Measurements from ENCODE around the gene ADARB1. TPM values are rescaled to one million over a fixed set of nuclear protein-coding genes. Genes with fewer than 3 reads are reported as not detected.
A peak's percentile ranks its signal among the peaks of the same experiment; 100 is the strongest.
"Not testable (repeated sequence)": the region's sequence is repeated elsewhere in the genome, so short reads cannot be mapped to it uniquely, and the experiment has no call there.

Gene ADARB1
- total and polyA plus RNA-seq, 2 donors = 11.9 to 14.6 TPM

- Histone ChIP-seq H3K4me3 (ENCODE audit: low read length in 2 of 2) (no peak overlapping the region), H3K4me1 (ENCODE audit: control insufficient read depth in 2 of 2, insufficient read depth in 2 of 2, low read length in 2 of 2) (peaks cover 0 to 6% of the 10 kb centered on the region in 2 donors), H3K36me3 (ENCODE audit: control insufficient read depth in 2 of 2, insufficient read depth in 2 of 2, low read length in 1 of 2) (no peaks in the 10 kb centered on the region), H3K9me3 (ENCODE audit: control insufficient read depth in 2 of 2, insufficient read depth in 1 of 2, low read length in 1 of 2) (no peaks in the 10 kb centered on the region), H3K27me3 (ENCODE audit: control insufficient read depth in 2 of 2, insufficient read depth in 1 of 2, low read length in 1 of 2) (no peaks in the 10 kb centered on the region), H3K27ac (ENCODE audit: low read depth in 1 of 2, low read length in 1 of 2) (no peak overlapping the region)
- no peak for DNase-seq (ENCODE audit: low read depth in 6 of 9, low spot score in 9 of 9)
- 95% methylated on average over 29 of the region's 29 CpGs for WGBS
Observed at GRCh38 chr21:45134279-45135076, 60.1 kb downstream of the ADARB1 start.

GRCh38 chr21:45135122-45135521, 60.7 kb downstream of the ADARB1 start:
- 97% methylated on average over 3 of the region's 3 CpGs for WGBS
- H3K4me1 ChIP-seq (ENCODE audit: control insufficient read depth in 2 of 2, insufficient read depth in 2 of 2, low read length in 2 of 2) = peaks cover 0 to 6% of the 10 kb centered on the region in 2 donors

GRCh38 chr21:45135868-45136267, 61.5 kb downstream of the ADARB1 start:
- WGBS = 97% methylated on average over 9 of the region's 9 CpGs
- no peak for DNase-seq (ENCODE audit: low read depth in 6 of 9, low spot score in 9 of 9)
- H3K4me3 ChIP-seq (ENCODE audit: low read length in 2 of 2) = no peak overlapping the region
- no peaks in the 10 kb centered on the region for H3K36me3 ChIP-seq (ENCODE audit: control insufficient read depth in 2 of 2, insufficient read depth in 2 of 2, low read length in 1 of 2)
- no peaks in the 10 kb centered on the region for H3K27me3 ChIP-seq (ENCODE audit: control insufficient read depth in 2 of 2, insufficient read depth in 1 of 2, low read length in 1 of 2)
- H3K27ac ChIP-seq (ENCODE audit: low read depth in 1 of 2, low read length in 1 of 2) = no peak overlapping the region
- H3K4me1 ChIP-seq (ENCODE audit: control insufficient read depth in 2 of 2, insufficient read depth in 2 of 2, low read length in 2 of 2) = peaks cover 0 to 6% of the 10 kb centered on the region in 2 donors
- H3K9me3 ChIP-seq (ENCODE audit: control insufficient read depth in 2 of 2, insufficient read depth in 1 of 2, low read length in 1 of 2) = no peaks in the 10 kb centered on the region

More at GRCh38 chr21:45135122-45135521, 60.7 kb downstream of the ADARB1 start:
- Histone ChIP-seq H3K4me3 (ENCODE audit: low read length in 2 of 2) (no peak overlapping the region), H3K27ac (ENCODE audit: low read depth in 1 of 2, low read length in 1 of 2) (no peak overlapping the region), H3K36me3 (ENCODE audit: control insufficient read depth in 2 of 2, insufficient read depth in 2 of 2, low read length in 1 of 2) (no peaks in the 10 kb centered on the region), H3K27me3 (ENCODE audit: control insufficient read depth in 2 of 2, insufficient read depth in 1 of 2, low read length in 1 of 2) (no peaks in the 10 kb centered on the region), H3K9me3 (ENCODE audit: control insufficient read depth in 2 of 2, insufficient read depth in 1 of 2, low read length in 1 of 2) (no peaks in the 10 kb centered on the region)
- DNase-seq (ENCODE audit: low read depth in 6 of 9, low spot score in 9 of 9) = no peak

GRCh38 chr21:45136500-45136899, 62.1 kb downstream of the ADARB1 start:
- Histone ChIP-seq H3K27me3 (ENCODE audit: control insufficient read depth in 2 of 2, insufficient read depth in 1 of 2, low read length in 1 of 2) (no peaks in the 10 kb centered on the region), H3K36me3 (ENCODE audit: control insufficient read depth in 2 of 2, insufficient read depth in 2 of 2, low read length in 1 of 2) (no peaks in the 10 kb centered on the region), H3K4me1 (ENCODE audit: control insufficient read depth in 2 of 2, insufficient read depth in 2 of 2, low read length in 2 of 2) (peaks cover 0 to 6% of the 10 kb centered on the region in 2 donors), H3K4me3 (ENCODE audit: low read length in 2 of 2) (no peak overlapping the region), H3K9me3 (ENCODE audit: control insufficient read depth in 2 of 2, insufficient read depth in 1 of 2, low read length in 1 of 2) (no peaks in the 10 kb centered on the region), H3K27ac (ENCODE audit: low read depth in 1 of 2, low read length in 1 of 2) (no peak overlapping the region)
- no peak for DNase-seq (ENCODE audit: low read depth in 6 of 9, low spot score in 9 of 9)
- WGBS = 94% methylated on average over 8 of the region's 8 CpGs

- no peak overlapping the region for H3K27ac ChIP-seq (ENCODE audit: low read depth in 1 of 2, low read length in 1 of 2)
- 54% methylated on average over 11 of the region's 11 CpGs for WGBS
Observed at GRCh38 chr21:45136927-45137611, 62.7 kb downstream of the ADARB1 start.

GRCh38 chr21:45137612-45137937, 63.2 kb downstream of the ADARB1 start:
- H3K27ac ChIP-seq (ENCODE audit: low read depth in 1 of 2, low read length in 1 of 2) = no peak overlapping the region
- no peak for DNase-seq (ENCODE audit: low read depth in 6 of 9, low spot score in 9 of 9)
- no peaks in the 10 kb centered on the region for H3K27me3 ChIP-seq (ENCODE audit: control insufficient read depth in 2 of 2, insufficient read depth in 1 of 2, low read length in 1 of 2)
- H3K36me3 ChIP-seq (ENCODE audit: control insufficient read depth in 2 of 2, insufficient read depth in 2 of 2, low read length in 1 of 2) = no peaks in the 10 kb centered on the region
- peaks cover 0 to 3% of the 10 kb centered on the region in 2 donors for H3K4me1 ChIP-seq (ENCODE audit: control insufficient read depth in 2 of 2, insufficient read depth in 2 of 2, low read length in 2 of 2)
- H3K9me3 ChIP-seq (ENCODE audit: control insufficient read depth in 2 of 2, insufficient read depth in 1 of 2, low read length in 1 of 2) = no peaks in the 10 kb centered on the region
- no peak overlapping the region for H3K4me3 ChIP-seq (ENCODE audit: low read length in 2 of 2)

More at GRCh38 chr21:45136927-45137611, 62.7 kb downstream of the ADARB1 start:
- DNase-seq (ENCODE audit: low read depth in 6 of 9, low spot score in 9 of 9) = peak in 5 of 9 donors; percentile 54 to 77 (median 66)
- Histone ChIP-seq H3K4me1 (ENCODE audit: control insufficient read depth in 2 of 2, insufficient read depth in 2 of 2, low read length in 2 of 2) (peaks cover 0 to 6% of the 10 kb centered on the region in 2 donors), H3K9me3 (ENCODE audit: control insufficient read depth in 2 of 2, insufficient read depth in 1 of 2, low read length in 1 of 2) (no peaks in the 10 kb centered on the region), H3K36me3 (ENCODE audit: control insufficient read depth in 2 of 2, insufficient read depth in 2 of 2, low read length in 1 of 2) (no peaks in the 10 kb centered on the region), H3K4me3 (ENCODE audit: low read length in 2 of 2) (no peak overlapping the region), H3K27me3 (ENCODE audit: control insufficient read depth in 2 of 2, insufficient read depth in 1 of 2, low read length in 1 of 2) (no peaks in the 10 kb centered on the region)

- 68% methylated on average over 12 of the region's 12 CpGs for WGBS
- Histone ChIP-seq H3K36me3 (ENCODE audit: control insufficient read depth in 2 of 2, insufficient read depth in 2 of 2, low read length in 1 of 2) (no peaks in the 10 kb centered on the region), H3K4me1 (ENCODE audit: control insufficient read depth in 2 of 2, insufficient read depth in 2 of 2, low read length in 2 of 2) (no peaks in the 10 kb centered on the region), H3K27me3 (ENCODE audit: control insufficient read depth in 2 of 2, insufficient read depth in 1 of 2, low read length in 1 of 2) (no peaks in the 10 kb centered on the region), H3K4me3 (ENCODE audit: low read length in 2 of 2) (no peak overlapping the region), H3K9me3 (ENCODE audit: control insufficient read depth in 2 of 2, insufficient read depth in 1 of 2, low read length in 1 of 2) (no peaks in the 10 kb centered on the region), H3K27ac (ENCODE audit: low read depth in 1 of 2, low read length in 1 of 2) (no peak overlapping the region)
- peak in 3 of 9 donors; percentile 42 to 73 (median 59) for DNase-seq (ENCODE audit: low read depth in 6 of 9, low spot score in 9 of 9)
Observed at GRCh38 chr21:45138199-45139002, 64.0 kb downstream of the ADARB1 start.

GRCh38 chr21:45139003-45139360, 64.6 kb downstream of the ADARB1 start:
- H3K9me3 ChIP-seq (ENCODE audit: control insufficient read depth in 2 of 2, insufficient read depth in 1 of 2, low read length in 1 of 2); H3K36me3 ChIP-seq (ENCODE audit: control insufficient read depth in 2 of 2, insufficient read depth in 2 of 2, low read length in 1 of 2); DNase-seq (ENCODE audit: low read depth in 6 of 9, low spot score in 9 of 9); H3K27me3 ChIP-seq (ENCODE audit: control insufficient read depth in 2 of 2, insufficient read depth in 1 of 2, low read length in 1 of 2); H3K4me1 ChIP-seq (ENCODE audit: control insufficient read depth in 2 of 2, insufficient read depth in 2 of 2, low read length in 2 of 2); H3K4me3 ChIP-seq (ENCODE audit: low read length in 2 of 2); H3K27ac ChIP-seq (ENCODE audit: low read depth in 1 of 2, low read length in 1 of 2): not testable (repeated sequence)
- 97% methylated on average over 7 of the region's 7 CpGs for WGBS

GRCh38 chr21:45139473-45139872, 65.1 kb downstream of the ADARB1 start:
- Histone ChIP-seq H3K4me3 (ENCODE audit: low read length in 2 of 2) (no peak overlapping the region), H3K27me3 (ENCODE audit: control insufficient read depth in 2 of 2, insufficient read depth in 1 of 2, low read length in 1 of 2) (no peaks in the 10 kb centered on the region), H3K4me1 (ENCODE audit: control insufficient read depth in 2 of 2, insufficient read depth in 2 of 2, low read length in 2 of 2) (no peaks in the 10 kb centered on the region), H3K27ac (ENCODE audit: low read depth in 1 of 2, low read length in 1 of 2) (no peak overlapping the region), H3K9me3 (ENCODE audit: control insufficient read depth in 2 of 2, insufficient read depth in 1 of 2, low read length in 1 of 2) (no peaks in the 10 kb centered on the region), H3K36me3 (ENCODE audit: control insufficient read depth in 2 of 2, insufficient read depth in 2 of 2, low read length in 1 of 2) (no peaks in the 10 kb centered on the region)
- 98% methylated on average over 13 of the region's 13 CpGs for WGBS
- no peak for DNase-seq (ENCODE audit: low read depth in 6 of 9, low spot score in 9 of 9)

Data from thymus (tissue), 11 donors.